ENCODE data around the gene C4BPA.

The C4BPA gene

DNA sequence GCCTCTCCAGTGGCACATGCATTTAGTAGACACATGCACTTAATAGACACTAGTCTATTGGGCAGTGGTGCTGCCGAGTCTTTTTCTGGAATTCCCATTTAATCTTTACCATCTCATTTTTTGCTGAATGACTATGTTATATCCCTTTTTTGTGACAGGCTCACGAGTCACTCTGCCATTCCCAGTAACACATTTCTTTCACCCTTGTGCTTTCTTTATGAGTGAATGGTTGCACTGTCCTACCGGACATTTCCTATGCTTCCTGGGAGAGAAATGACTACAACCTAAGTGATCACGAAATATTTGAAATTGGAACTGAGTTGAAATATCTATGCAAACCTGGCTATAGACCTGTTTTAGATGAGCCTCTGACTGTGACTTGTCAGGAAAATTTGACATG lies 70.9 kb downstream of the C4BPA start:
- in situ Hi-C loops (cut with MboI; ENCODE audit: low sequenced_read_pairs), result no loop called here

DNA sequence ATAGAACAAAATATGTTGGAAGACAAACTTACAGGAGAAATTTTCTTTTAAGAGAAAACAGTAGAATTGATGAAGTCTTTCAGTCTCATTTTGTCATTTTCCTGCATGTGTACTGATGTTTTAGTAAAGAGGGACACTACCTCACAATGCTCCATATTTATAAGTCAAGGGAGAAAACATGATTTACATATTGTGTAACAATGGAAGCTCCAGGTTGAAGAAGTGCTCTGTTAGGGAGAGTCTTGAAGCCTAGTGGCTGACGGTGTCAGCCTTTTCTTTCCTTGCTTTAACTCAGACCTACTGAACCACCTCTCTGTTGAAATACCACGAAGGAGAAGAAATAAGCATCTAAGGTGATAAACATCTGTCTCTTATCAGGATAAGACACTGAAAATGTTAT lies 75.0 kb downstream of the C4BPA start:
- in situ Hi-C loops (cut with MboI; ENCODE audit: low sequenced_read_pairs), result no loop called here

DNA sequence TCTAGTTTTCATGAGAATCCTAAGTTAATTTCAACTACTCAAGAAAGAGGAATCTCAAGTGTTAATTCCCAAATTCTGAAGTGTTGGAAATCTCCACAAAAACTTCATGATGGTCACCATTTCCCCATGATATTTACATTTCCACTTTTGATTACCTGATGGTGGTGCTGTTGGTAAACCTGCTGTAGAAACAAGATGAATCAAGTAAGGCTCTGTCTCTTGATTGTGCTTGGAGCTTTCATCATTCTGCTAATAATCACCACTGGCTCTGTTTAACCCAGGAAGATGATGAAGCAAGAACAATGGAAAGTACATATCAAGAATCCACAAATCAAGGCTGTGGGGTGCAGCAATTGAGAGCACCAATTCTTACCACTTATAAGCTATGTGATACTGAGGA lies 77.8 kb downstream of the C4BPA start:
- in situ Hi-C loops (cut with MboI; ENCODE audit: low sequenced_read_pairs), result no loop called here

DNA sequence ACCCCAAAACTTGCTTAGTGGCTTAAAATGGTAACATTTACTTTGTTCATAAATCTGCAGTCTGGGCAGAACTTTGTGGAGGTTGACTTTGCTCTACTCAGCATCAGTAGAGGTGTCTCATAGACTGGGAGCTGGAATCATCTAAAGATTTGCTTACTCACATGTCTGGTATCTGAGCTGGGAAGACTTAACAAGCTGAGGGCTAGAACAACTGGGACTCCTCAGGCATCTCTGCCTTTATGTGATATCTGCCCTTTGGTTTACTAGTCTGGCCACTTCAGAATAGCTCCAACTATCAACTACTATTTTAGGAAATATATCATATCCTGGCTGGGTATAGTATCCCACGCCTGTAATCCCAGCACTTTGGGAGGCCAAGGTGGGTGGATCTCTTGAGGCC lies 82.5 kb downstream of the C4BPA start:
- in situ Hi-C loops (cut with MboI; ENCODE audit: low sequenced_read_pairs), result no loop called here

DNA sequence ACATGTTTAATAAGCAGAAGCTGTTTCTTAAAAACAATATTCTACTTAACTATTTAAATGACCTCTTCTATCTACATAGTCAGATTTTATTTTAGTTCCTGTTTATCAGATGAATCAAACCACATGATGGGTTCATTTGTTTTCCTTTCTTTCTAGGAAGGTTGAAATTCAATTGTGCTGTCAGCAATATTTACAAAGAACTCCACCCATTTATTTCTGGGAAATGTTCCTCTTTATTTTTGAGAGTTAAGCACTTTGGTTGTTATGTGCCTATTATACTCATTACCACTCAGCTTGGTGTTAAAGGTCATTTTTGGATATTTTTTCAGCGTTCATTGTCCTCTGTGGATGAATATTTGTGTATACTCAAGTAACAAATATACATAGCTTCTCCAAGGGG lies 84.9 kb downstream of the C4BPA start:
- in situ Hi-C loops (cut with MboI; ENCODE audit: low sequenced_read_pairs), result no loop called here

DNA sequence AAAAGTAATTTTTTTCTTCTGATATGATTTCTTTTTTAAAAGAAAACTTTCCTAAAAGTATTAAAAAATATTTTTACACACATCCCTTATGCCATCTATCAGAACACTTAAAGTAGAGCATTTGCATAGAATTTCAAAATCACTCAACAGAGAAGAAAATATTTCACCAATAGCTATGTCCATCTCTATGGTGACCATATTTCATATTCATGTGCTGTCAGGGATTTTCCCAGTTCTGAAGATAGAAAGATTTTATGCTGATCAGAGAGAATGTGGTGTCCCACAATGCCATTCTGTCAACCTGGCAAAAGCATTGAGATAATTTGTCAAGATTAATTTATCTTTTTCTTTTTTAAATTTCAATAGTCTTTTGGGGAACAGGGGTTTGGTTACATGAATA lies 87.0 kb downstream of the C4BPA start:
- in situ Hi-C loops (cut with MboI; ENCODE audit: low sequenced_read_pairs), result no loop called here

DNA sequence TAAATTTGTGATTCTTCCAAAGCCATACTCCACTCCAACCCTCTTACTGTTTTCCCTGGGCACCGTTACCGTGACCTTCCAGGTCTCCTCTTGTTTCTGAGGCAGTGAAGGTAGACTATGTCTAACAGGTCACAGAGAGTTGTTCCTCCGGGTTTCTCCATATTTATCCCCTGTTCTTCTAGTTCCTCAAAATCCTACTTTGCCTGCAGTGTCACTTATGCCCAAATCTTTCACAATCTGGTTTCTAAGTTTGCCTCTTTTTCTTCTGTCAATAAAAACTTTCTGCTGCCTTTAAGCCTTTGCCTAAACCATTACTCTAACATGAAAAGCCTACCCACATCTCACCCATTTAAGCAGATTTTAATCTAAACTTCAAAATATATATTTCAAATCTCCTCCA lies 87.7 kb downstream of the C4BPA start:
- in situ Hi-C loops (cut with MboI; ENCODE audit: low sequenced_read_pairs), result no loop called here

DNA sequence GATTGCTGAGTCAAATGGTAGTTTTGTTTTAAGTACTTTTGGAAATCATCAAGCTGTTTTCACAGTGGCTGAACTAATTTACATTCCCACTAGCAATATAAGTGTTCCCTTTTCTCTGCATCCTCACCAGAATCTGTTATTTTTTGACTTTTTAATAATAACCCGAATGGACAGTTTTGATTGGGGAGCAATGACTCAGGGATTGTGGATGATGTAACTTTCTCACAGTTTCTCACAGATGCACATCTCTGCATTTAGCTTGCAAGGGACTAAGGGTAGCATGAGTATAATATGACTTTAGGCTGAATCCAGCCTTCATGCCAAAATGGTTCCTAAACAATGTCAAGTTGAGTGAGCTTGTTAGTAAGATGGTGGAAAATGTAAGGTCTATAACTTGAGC lies 90.2 kb downstream of the C4BPA start:
- in situ Hi-C loops (cut with MboI; ENCODE audit: low sequenced_read_pairs), result no loop called here

Measured in HL-60/S4 treated with phorbol 12-myristate 13-acetate at 8.2 ng/mL for 4 days and 3 days (cell line).